ENCODE results near the gene ORM1.

The ORM1 gene

GRCh38 chr9:114289106-114289505 is 33.8 kb upstream of the ORM1 start:
- no peaks in the 10 kb centered on the region for H3K27me3 ChIP-seq (ENCODE audit: insufficient read depth, low read depth, severe bottlenecking)
- no peaks in the 10 kb centered on the region for H3K9me3 ChIP-seq (ENCODE audit: severe bottlenecking)
- no peak for TF ChIP-seq CTCF (IDR thresholded peaks at IDR 0.05; ENCODE audit: low read depth, low read length)
- no peak overlapping the region for H3K4me3 ChIP-seq (ENCODE audit: low read depth, low read length)
- no peak overlapping the region for H3K27ac ChIP-seq
- DNase-seq = peak; percentile 15
- peaks cover 43% of the 10 kb centered on the region for H3K36me3 ChIP-seq

- H3K36me3 ChIP-seq = peaks cover 43% of the 10 kb centered on the region
- peaks cover 7% of the 10 kb centered on the region for H3K9me3 ChIP-seq (ENCODE audit: severe bottlenecking)
- H3K4me3 ChIP-seq (ENCODE audit: low read depth, low read length) = no peak overlapping the region
- peak overlapping the region; percentile 44 for H3K27ac ChIP-seq
- DNase-seq = peak; percentile 14
- H3K27me3 ChIP-seq (ENCODE audit: insufficient read depth, low read depth, severe bottlenecking) = no peaks in the 10 kb centered on the region
- no peak for TF ChIP-seq CTCF (IDR thresholded peaks at IDR 0.05; ENCODE audit: low read depth, low read length)
Observed at GRCh38 chr9:114289571-114290481, 33.1 kb upstream of the ORM1 start.

- peak; percentile 28 for DNase-seq
- Histone ChIP-seq H3K4me3 (ENCODE audit: low read depth, low read length) (no peak overlapping the region), H3K27ac (peak overlapping the region; percentile 44), H3K36me3 (peaks cover 46% of the 10 kb centered on the region), H3K9me3 (ENCODE audit: severe bottlenecking) (peaks cover 12% of the 10 kb centered on the region), H3K27me3 (ENCODE audit: insufficient read depth, low read depth, severe bottlenecking) (no peaks in the 10 kb centered on the region)
- no peak for TF ChIP-seq CTCF (IDR thresholded peaks at IDR 0.05; ENCODE audit: low read depth, low read length)
Observed at GRCh38 chr9:114290561-114290986, 32.3 kb upstream of the ORM1 start.

- DNase-seq = peak; percentile 84
- Histone ChIP-seq H3K27me3 (ENCODE audit: insufficient read depth, low read depth, severe bottlenecking) (no peaks in the 10 kb centered on the region), H3K27ac (peak overlapping the region; percentile 44), H3K4me3 (ENCODE audit: low read depth, low read length) (no peak overlapping the region), H3K9me3 (ENCODE audit: severe bottlenecking) (peaks cover 14% of the 10 kb centered on the region), H3K36me3 (peaks cover 51% of the 10 kb centered on the region)
- TF ChIP-seq CTCF (IDR thresholded peaks at IDR 0.05; ENCODE audit: low read depth, low read length) = peak; percentile 83
Observed at GRCh38 chr9:114291064-114291474, 31.8 kb upstream of the ORM1 start.

GRCh38 chr9:114291886-114292590 is 30.9 kb upstream of the ORM1 start:
- peaks cover 60% of the 10 kb centered on the region for H3K36me3 ChIP-seq
- no peak overlapping the region for H3K4me3 ChIP-seq (ENCODE audit: low read depth, low read length)
- TF ChIP-seq CTCF (IDR thresholded peaks at IDR 0.05; ENCODE audit: low read depth, low read length) = no peak
- H3K9me3 ChIP-seq (ENCODE audit: severe bottlenecking) = peaks cover 14% of the 10 kb centered on the region
- no peaks in the 10 kb centered on the region for H3K27me3 ChIP-seq (ENCODE audit: insufficient read depth, low read depth, severe bottlenecking)
- DNase-seq = peak; percentile 4
- H3K27ac ChIP-seq = no peak overlapping the region
